WI38 (cell line): Measurements from ENCODE around the gene UBE4B.
"Not testable (repeated sequence)": the region's sequence is repeated elsewhere in the genome, so short reads cannot be mapped to it uniquely, and the experiment has no call there.

Experiments used
- H3K4me3 ChIP-seq: 2 replicates; pipeline ENCODE4 v1.5.1; 2011; ENCODE audit warnings: low read depth, mild to moderate bottlenecking, control low read depth, low read length
- CTCF ChIP-seq: IDR thresholded peaks from 2 replicates; pipeline ENCODE4 v1.5.1; 2012; ENCODE audit warnings: low read depth, mild to moderate bottlenecking, control low read depth, low read length

The UBE4B gene

GRCh38 chr1:10106241-10106640, 73.5 kb downstream of the UBE4B start:
- H3K4me3 ChIP-seq: no peak overlapping the region
- no peak for TF ChIP-seq CTCF

GRCh38 chr1:10106756-10107475, 74.2 kb downstream of the UBE4B start:
- TF ChIP-seq CTCF: no peak
- H3K4me3 ChIP-seq: no peak overlapping the region

GRCh38 chr1:10107476-10107847, 74.7 kb downstream of the UBE4B start:
- not testable (repeated sequence) for H3K4me3 ChIP-seq

GRCh38 chr1:10108134-10108663, 75.4 kb downstream of the UBE4B start:
- no peak for TF ChIP-seq CTCF
- H3K4me3 ChIP-seq: no peak overlapping the region

GRCh38 chr1:10108948-10109708, 76.4 kb downstream of the UBE4B start:
- no peak for TF ChIP-seq CTCF
- no peak overlapping the region for H3K4me3 ChIP-seq

- TF ChIP-seq CTCF: no peak
Observed at GRCh38 chr1:10113501-10113900, 80.7 kb downstream of the UBE4B start.

GRCh38 chr1:10114746-10115145, 82.0 kb downstream of the UBE4B start:
- TF ChIP-seq CTCF: no peak
- H3K4me3 ChIP-seq: no peak overlapping the region

More at GRCh38 chr1:10113501-10113900, 80.7 kb downstream of the UBE4B start:
- no peak overlapping the region for H3K4me3 ChIP-seq
